HG03520 (cell line): ENCODE data around the gene NRTN.
"Not testable (repeated sequence)": the region's sequence is repeated elsewhere in the genome, so short reads cannot be mapped to it uniquely, and the experiment has no call there.

ENCODE experiments used
- ATAC-seq: cut with Tn5 transposase; IDR thresholded peaks from one replicate; pipeline ENCODE4 v1.9.1; 2021; ENCODE audit warnings: mild to moderate bottlenecking, moderate library complexity; ENCODE audit not compliant: unreplicated experiment

Gene NRTN

DNA sequence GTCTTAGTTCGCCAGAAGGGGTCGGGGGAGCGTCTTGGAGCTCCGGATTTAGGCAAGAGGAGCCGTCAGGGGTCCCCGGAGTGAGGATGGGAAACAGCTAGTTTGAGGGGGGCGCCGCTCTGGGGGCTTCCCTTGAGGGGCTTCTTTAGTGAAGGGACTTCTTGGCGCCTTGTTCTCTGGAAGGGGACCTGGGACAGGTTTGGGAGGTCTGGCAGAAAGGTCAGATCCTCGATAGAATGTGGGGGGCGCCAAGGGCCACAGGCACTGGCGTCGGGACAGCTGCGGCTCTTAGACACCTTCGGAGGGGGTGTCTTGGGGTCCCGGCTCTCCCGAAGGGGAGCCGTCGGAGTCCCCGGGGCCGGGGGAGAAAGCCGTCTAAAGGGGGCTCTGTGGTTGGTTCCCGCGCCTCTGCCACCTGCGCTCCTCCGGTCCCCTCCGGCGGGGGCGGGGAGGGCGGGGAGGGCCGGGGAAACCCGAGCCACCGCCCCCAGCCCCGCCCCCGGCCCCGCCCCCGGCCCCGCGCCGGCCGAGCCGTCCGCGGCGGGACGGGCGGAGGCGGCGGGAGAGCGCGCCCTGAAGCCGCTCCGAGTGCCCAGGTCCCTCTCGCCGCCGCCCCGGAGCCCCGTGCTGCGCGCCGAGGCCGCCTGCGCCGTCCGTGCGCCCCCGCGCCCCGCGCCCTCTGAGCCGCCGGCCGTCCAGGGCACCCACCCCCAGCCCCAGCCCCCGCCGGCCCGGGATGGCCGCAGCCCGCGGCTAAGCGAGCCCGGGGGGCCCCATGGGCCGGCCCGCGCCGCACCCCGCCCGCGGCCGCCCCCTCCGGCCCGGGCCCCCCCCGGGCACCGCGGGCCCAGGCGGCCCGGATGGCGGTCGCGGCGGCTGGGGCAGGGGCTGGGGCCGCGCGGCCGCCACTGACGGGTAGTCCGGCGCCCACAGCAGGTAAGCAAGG is at the start of gene NRTN:
Gene NRTN, plus strand, starts transcription at position 552 of the 946 bp plus-strand sequence. CDS start 19,099 bp downstream, outside the sequence.
- ATAC-seq: no peak

DNA sequence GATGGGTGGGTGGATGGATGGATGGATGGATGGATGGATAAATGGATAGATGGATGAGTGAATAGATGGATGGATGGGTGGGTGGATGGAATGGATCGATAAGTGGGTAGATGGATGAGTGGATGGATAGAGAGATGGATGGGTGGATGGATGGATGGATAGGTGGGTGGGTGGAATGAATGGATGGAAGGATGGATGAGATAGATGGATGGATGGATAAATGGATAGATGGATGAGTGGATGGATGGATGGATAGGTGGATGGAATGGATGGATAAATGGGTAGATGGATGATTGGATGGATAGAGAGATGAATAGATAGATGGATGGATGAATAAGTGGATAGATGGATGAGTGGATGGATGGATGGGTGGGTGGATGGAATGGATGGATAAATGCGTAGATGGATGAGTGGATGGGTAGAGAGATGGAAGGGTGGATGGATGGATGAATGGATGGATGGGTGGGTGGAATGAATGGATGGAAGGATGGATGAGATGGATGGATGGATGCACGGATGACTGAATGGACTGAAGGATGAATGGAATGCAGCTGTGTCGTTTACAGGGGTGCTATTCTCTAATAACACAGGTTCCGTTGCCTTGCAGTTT is 42.2 kb upstream of the NRTN start:
- ATAC-seq: no peak

GRCh38 chr19:5765220-5765619 is 39.6 kb upstream of the NRTN start:
- ATAC-seq: no peak

- no peak for ATAC-seq
These were observed 36.9 kb upstream of the NRTN start for GRCh38 chr19:5767949-5768348.

- no peak for ATAC-seq
These were observed 32.5 kb upstream of the NRTN start for GRCh38 chr19:5772416-5772815.

GRCh38 chr19:5773276-5773675 is 31.6 kb upstream of the NRTN start:
- ATAC-seq: no peak

GRCh38 chr19:5774921-5775320 is 29.9 kb upstream of the NRTN start:
- ATAC-seq: no peak

DNA sequence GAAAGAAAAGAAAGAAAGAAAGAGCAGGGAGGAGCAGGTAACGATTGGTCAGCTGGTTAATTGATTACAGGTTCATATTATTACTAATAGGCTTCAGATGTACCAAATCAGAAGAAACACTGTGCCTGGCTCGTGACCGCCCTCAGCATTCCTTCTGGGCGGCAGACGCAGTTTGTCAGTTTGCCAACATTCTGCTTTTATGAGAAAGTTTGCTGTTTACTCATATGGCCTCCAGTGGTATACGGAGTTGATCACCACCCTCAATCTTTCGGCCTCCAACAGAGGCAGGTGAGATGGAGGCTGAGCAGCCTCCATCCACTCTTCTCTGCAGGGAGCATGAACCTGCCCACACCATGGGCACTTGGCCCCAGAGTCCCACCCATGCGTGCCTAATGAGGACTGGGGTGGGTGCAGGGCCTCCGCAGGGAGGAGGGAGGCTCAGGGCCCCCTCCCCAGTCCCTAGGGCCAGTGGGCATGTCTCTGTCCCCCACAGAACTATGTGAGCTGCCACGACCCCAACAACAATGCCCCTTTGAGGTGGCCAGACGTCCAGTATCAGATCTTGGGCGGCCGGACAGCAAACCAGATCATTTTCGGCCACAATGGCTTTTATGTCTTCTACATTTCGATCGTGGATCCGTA is 29.1 kb upstream of the NRTN start:
- ATAC-seq: no peak

- ATAC-seq: no peak
These were observed 26.5 kb upstream of the NRTN start for GRCh38 chr19:5778402-5778801.

DNA sequence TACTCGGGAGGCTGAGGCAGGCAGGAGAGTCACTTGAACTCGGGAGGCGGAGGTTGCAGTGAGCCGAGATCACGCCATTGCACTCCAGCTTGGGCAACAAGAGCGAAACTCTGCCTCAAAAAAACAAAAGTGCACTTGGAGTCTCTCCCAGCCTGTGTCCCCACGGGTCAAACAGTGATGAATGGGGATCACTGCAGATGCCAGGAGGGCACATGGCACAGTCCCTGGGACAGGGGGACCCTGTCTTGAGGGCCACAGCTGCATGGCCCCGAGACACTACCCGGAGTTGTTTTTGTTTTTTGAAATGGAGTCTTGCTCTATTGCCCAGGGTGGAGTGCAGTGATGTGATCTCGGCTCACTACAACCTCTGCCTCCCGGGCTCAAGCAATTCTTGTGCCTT is 24.0 kb upstream of the NRTN start:
- ATAC-seq: not testable (repeated sequence)

DNA sequence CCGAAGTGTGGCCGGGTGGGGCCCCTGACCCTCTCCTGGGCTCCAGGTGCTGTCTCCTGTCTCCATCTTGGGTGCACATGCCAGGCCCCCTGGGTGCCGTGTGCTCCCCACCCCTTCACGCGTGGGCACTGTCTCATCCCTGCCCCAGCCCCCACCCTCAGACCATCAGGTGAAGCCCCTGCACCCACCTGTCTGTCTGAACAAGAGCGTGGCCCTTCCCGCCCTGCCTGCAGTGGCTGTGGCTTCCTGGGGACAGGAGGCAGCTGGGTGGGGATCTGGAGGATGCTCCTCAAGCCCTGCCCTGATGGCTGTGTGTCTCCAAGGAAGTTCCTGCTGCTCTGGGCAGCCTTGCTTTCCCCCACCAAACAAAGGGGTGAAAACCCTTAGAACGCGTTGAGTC is 22.5 kb upstream of the NRTN start:
- ATAC-seq: no peak

GRCh38 chr19:5782945-5783919 is 21.6 kb upstream of the NRTN start:
- ATAC-seq: no peak

DNA sequence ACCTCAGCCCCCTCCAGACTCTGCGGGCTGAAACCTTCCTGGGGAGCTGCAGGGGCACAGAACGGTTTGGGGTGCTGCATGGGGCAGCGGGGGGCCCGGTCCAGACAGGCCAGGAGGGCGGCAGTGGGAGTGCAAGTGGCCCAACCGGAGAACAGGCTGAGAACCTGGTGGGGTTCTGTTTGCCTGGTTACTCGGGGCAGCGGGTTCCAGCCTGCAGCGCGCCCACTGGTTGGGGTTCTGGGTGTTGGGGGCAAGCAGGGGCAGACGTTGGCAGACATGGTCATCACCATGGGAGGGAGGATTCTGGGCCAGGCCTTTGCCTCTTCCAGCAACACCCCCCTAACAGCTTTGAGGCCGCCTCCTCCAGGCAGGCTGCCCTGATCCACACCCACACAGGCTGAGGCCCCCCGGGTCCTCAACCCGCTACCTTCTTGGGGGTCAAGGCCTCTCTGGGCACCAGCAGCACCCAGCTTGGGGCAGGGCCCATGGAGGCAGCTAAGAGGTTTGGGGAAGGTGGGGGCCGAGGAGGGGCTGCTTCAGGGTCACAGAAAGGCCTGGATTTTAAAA is 20.2 kb upstream of the NRTN start, which contains the start of gene PRR22:
Gene PRR22, minus strand, starts transcription at position 166 of the 567 bp plus-strand sequence. Its CDS starts 86 bp downstream, at position 80.
- no peak for ATAC-seq

GRCh38 chr19:5785423-5785822 is 19.4 kb upstream of the NRTN start:
- no peak for ATAC-seq

- no peak for ATAC-seq
These were observed 18.1 kb upstream of the NRTN start for GRCh38 chr19:5786593-5787408.

DNA sequence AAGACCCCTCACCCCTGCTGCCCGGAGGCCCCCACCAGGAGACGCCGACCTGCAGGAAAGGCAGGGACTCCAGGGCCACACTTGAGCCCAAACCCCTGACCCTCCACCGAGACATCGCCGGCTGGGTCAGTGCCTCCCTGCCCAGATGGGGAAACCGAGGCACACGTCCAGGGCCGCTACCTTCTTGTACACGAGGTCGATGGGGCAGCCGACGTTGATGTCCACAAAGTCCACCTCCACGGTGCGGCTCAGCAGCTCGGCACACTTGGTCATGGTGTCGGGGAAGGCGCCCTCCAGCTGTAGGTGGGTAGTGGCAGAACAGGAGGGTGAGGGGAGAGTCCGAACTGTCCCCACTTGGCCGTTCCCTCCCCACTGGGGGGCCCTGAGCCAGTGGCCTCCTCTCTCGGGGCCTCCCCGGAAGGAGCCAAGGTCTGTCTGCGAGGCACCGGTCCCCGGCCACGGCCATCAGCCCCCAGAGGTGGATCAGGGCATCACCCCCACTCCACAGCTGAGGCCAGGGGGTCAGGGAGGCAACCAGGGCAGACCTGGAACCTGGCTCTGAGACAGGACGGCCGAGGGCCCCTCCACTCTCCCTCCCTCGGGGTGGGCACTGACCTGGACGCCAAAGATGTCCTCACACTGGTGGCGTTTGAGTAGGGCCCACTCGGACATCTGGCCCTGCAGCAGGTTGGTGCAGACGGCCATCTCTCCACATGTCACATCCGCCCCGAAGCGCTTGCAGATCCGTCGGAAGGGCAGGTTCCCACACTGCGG is 17.3 kb upstream of the NRTN start:
- ATAC-seq: no peak

DNA sequence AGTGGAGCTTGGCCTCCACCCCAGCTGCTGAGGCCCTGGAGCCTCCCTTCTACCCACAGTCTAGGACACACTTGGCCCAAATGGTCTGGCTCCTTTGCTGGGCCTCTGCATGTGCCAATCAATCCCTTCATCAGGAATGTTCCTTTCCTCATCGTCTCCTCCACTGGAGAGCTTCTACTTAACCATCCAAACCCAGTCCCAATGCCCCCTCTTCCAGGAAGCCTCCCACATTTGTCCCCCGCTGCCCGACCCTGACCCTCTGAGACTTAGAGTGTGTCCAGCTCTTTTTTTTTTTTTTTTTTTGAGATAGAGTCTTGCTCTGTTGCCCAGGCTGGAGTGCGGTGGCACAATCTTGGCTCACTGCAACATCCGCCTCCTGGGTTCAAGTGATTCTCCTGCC is 16.4 kb upstream of the NRTN start:
- no peak for ATAC-seq

DNA sequence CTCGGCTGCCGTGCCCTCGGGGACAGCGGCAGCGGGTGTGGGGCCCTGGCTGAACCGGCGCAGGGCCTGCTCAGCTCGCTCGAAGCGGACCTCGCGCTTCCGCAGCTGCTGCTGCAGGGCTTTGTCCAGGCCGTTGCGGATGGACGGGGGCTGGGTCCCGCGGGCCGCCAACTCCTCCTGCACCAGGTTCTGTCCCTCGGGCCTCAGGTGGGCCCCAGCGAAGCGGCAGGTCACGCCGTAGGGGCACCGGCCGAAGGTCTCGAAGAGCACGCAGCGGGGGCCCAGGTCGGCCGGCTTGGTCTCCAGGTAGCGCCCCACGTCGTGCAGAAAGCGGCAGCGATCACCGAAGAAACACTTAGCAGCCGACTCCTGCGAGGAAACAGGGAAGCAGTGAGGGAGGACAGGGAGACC is 15.5 kb upstream of the NRTN start:
- no peak for ATAC-seq
